GOT3 (cell line): ENCODE results near the gene TSHZ1.

Source experiments
- DNase-seq: peaks from one replicate; lab custom pipeline; 2025; ENCODE audit warnings: mixed read lengths; lab: John Stamatoyannopoulos, UW

The TSHZ1 gene

DNA sequence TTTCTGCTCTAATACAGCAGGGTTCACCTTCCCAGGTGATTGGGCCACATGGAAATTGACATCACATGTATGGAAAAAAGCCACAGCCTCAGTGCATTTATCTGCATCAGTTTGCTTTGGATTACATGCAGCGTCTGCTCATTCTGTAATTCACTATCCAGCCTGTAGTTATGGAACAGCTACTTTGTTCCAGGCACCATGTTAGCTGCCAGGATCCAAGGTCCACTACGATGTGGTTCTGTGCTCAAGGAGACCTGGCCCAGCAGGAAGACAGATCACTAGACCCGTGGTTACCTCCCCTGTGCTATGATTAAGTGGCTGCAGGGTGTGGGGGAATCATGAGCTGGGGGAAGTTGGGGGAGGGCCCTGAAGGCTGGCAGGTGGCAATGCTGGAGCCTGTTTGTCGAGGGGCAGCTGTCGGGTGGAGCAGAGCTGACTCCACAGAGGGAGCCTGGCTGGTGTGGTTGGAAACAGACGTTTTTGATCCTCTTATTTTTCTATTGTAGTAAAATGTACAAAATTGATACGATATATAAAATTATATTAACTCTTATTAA is 58.6 kb downstream of the TSHZ1 start:
- no peak for DNase-seq

DNA sequence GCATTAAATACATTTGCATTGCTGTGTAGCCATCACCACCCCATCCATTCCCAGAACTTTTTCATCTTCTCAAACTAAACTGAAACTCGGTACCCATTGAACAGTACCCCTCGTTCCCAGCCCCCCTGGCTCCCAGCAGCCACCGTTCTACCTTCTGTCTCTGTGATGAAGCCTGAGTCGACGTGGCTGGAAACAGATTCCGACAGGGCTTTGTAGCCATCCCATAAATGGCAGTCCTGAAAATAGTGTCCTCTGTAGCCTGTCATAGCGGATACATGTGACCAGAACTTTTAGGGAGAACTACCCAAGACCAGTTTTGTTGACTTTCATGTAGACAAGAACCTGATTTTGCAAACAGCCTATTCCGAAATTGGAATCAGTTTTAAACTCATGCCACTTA is 59.1 kb downstream of the TSHZ1 start:
- no peak for DNase-seq

DNA sequence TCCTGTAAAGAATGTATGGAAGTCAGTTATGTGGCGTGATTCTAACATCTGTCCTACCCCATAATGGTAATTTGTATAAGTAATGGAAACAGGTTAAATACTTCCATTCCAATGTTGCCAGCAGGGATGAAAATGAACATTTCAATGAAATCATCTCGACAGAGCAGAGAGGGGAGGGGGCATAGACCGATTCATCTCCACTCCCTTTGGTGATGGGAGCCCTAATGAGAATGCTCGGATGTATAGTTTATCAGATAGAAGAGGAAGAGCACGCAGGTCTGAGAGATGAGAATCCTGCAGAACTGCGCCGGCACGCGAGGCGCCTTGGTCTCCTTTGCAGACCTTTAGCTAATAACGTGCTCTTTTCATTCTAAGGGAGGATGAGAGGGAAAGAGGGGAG is 61.4 kb downstream of the TSHZ1 start:
- no peak for DNase-seq

DNA sequence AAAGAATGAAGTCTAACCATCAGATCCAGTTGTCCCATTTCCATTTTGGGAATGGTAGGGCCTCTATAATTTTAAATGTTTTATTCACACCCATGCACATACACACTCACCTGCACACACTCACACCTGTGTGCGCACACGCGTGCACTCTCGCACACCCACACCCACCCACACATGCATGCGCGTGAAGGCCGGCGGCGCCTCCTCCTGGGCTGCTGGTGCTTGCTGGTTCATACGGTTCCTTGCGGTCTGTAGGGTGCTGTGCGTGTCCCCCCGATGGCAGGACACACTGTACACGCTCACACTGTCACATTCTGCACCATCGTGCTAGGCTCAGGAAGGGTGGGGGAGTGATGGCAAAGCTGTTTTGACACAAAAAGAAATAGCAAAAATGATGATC is 63.2 kb downstream of the TSHZ1 start:
- DNase-seq: no peak

DNA sequence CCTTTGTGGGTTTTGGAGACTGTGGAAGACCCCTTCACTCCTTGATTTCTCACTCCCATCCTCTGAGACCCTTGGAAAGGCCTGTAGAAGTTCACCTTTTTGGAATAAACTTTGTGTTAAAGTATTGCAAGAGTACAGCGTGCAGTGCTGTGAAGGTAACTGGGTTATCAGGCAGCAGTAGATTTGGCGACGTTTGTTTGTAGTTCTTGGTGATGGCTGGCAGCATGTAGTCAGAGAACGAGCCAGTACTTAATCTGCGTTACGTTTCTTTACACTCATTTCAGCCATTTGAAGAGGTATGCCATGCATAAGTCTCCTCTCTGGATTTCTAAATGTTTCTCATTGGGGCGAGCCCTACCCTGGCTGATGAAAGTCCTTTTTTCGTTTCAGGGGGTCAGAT is 64.6 kb downstream of the TSHZ1 start:
- no peak for DNase-seq

DNA sequence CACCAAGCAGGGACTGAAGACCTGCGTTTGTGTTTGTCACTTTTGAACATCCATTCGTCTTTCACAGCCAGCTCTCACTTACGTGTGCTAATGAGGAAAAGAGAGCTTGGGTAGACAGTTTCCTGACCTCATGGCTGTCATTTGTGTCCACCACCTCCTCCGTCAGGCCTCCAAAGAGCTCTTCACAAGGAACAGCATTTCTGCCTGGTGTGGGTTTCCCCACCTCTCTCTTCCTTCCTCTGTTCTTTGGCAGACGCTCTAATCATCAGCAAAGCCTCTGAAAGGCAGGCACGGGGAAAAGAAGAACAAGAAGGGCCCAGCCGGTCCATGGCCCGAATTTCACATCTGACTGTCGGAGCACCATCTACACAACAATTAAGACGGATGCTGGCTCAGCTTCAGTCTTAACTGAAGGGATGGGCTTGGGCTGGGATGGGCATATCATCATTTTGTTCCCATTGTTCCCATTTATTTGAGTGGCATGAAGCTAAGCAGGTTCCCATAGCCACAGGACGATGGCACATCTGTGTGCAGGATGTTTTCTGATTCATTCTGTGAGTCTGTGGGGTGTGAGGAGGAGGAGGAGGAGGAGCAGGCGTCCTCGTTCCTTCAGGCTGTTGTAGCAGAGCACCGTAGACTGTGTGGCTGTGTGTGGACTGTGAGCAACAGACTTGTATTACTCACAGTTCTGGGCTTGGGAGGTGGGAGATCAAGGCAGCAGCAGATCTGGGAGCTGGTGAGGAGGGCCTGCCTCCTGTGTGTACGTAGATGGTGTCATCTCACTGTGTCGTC is 66.4 kb downstream of the TSHZ1 start:
- DNase-seq: no peak

DNA sequence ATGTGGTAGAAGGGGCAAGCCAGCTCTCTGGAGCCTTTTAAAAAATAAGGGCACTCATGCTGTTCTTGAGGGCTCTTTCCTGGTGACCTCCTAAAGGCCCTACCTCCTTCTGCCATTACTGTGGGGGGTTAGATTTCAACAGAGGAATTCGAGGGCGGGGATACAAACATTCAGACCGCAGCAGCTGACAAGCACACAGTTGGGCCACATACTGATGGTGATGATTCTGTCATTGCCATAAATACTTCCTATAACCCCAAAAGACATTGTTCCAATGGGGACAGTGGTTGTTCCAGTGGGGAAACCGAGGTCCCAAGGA is 67.0 kb downstream of the TSHZ1 start:
- DNase-seq: no peak

- DNase-seq: no peak
These were observed 68.8 kb downstream of the TSHZ1 start for GRCh38 chr18:75279381-75279780.

- DNase-seq: no peak
These were observed 70.1 kb downstream of the TSHZ1 start for GRCh38 chr18:75280427-75281280.

DNA sequence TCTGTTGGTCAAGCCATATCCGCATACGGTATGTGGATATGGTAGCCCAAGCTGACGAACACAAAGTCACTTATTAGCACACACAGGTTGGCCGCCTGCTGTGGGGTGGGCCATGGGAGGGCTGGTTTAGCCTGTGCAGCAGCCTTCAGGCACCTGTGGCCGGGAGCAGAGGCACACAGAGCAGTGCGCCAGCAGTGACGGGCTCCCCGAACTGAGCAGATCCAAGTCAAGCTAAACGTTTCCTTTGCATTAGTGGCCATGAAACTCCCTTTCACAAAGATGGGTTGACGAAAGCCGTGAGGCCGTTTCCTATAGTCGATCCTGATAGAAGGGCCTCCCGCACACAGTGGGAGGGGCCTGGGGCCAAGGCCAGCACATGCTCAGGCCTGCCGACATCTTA is 72.1 kb downstream of the TSHZ1 start:
- DNase-seq: no peak

- no peak for DNase-seq
These were observed 73.1 kb downstream of the TSHZ1 start for GRCh38 chr18:75283731-75284130.

DNA sequence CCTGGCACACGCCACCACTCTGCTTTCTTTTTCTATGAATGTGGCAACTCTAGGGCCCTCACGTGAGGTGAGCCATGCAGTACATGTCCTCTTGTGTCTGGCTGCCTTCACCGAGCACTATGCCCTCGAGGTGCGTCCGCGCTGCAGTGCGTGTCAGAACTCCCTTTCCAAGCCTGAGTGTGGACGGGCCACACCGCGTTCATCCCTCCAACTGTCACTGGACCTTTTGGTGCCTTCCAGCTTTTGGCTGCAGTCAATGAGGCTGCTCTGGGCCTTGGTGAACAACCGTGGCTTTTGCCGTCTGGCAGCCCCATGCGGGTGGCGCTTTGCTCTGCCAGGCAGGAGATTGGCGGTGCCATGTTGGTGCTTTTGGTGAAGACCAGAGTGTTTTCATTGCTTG is 74.0 kb downstream of the TSHZ1 start:
- no peak for DNase-seq

DNA sequence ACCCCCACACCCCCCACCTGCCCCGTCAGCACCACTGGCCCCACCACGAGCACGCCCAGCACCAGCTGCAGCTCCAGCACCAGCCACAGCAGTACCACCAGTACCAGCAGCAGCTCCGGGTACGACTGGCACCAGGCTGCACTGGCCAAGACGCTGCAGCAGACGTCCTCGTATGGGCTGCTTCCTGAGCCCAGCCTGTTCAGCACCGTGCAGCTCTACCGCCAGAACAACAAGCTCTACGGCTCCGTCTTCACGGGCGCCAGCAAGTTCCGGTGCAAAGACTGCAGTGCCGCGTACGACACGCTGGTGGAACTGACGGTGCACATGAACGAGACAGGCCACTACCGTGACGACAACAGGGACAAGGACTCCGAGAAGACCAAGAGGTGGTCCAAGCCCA is 75.3 kb downstream of the TSHZ1 start:
- no peak for DNase-seq

- DNase-seq: no peak
These were observed 76.4 kb downstream of the TSHZ1 start for GRCh38 chr18:75287006-75287405.

GRCh38 chr18:75287700-75288099 is 77.1 kb downstream of the TSHZ1 start:
- no peak for DNase-seq

- no peak for DNase-seq
These were observed 79.2 kb downstream of the TSHZ1 start for GRCh38 chr18:75289761-75290160.

- no peak for DNase-seq
These were observed 80.3 kb downstream of the TSHZ1 start for GRCh38 chr18:75290737-75291358.

DNA sequence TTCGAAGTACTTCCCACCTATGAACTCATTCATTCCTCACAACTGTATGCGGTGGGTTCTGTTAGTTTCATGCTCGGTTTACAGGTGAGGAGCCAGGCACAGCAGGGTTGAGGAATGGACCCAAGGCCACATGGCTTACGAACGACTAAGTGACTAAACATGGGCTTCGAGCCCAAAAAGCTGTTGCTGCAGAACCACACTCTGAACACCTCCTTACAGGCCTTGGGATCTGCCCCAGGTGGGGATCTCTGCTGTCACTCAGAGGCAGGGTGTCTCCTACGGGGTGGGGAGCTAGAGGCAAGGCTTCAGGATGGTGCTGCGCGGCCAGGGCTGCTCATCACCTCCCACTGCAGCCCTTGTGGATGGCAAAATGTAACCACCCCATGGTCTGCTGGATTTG is 80.9 kb downstream of the TSHZ1 start:
- no peak for DNase-seq

DNA sequence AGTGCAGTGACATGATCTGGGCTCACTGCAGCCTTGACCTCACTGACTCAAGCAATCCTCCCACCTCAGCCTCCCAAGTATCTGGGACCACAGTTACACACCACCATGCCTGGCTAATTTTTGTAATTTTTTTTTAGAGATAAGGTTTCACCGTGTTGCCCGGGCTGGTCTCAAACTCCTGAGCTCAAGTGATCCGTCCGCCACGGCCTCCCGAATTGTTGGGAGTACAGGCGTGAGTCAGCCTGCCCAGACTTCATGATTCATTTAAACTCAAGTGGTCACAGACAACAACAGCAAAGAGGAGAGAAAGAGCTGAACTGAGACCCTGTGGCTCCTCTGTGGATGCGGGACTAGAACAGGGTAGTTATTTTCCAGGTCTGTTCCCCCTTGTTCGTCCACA is 83.0 kb downstream of the TSHZ1 start:
- no peak for DNase-seq

GRCh38 chr18:75297731-75298130 is 87.1 kb downstream of the TSHZ1 start:
- no peak for DNase-seq

GRCh38 chr18:75304678-75305557 is 94.3 kb downstream of the TSHZ1 start:
- DNase-seq: no peak

DNA sequence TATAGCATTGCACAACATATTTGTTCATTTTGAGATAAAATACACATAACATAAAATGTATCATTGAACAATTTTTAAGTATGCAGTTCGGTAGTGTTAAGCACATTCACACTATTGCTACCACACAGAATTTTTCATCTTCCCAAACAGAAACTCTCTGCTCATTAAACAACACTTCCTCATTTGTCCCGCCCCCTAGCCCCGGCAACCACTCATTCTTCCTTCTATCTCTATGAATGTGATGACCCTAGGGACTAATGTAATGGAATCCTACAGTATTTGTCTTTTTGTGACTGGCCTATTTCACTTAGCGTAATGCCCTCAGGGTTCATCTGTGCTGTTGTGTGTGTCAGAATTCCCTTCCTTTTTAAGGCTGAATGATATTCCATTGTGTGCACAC is 95.4 kb downstream of the TSHZ1 start:
- DNase-seq: no peak
